HepG2 (cell line): ENCODE results near the gene APBA3. TPM values are rescaled to one million over a fixed set of nuclear protein-coding genes. Genes with fewer than 3 reads are reported as not detected.

Experiments
- AGO1 ChIP-seq: fragments of 200-400 bp; formaldehyde crosslinking; IDR thresholded peaks from 2 replicates; pipeline ENCODE4 v1.6.1; 2017; ENCODE audit warnings: mild to moderate bottlenecking, low read depth, low read length, moderate library complexity; ENCODE audit not compliant: poor library complexity, severe bottlenecking
- BORCS8-MEF2B ChIP-seq: sonication (generic); formaldehyde crosslinking; IDR thresholded peaks from 2 replicates; pipeline ENCODE4 v1.8.0; 2022; ENCODE audit warnings: mild to moderate bottlenecking, missing genetic modification reagents
- FOXO1 ChIP-seq: sonication (generic); formaldehyde crosslinking; IDR thresholded peaks from 2 replicates; pipeline ENCODE4 v1.4.0; 2020; ENCODE audit warnings: missing genetic modification reagents
- HNRNPK ChIP-seq: fragments of 200-400 bp; formaldehyde crosslinking; IDR thresholded peaks from 2 replicates; pipeline ENCODE4 v1.6.1; 2018; ENCODE audit warnings: low read length, low read depth, moderate library complexity, mild to moderate bottlenecking; ENCODE audit not compliant: poor library complexity, severe bottlenecking
- KDM5A ChIP-seq: fragments of 200-600 bp; sonication (generic); IDR thresholded peaks from 2 replicates; pipeline ENCODE4 v1.7.0; 2018; ENCODE audit warnings: antibody characterized with exemption, mild to moderate bottlenecking, low read length, borderline replicate concordance
- ZIK1 ChIP-seq: sonication (generic); formaldehyde crosslinking; IDR thresholded peaks from 2 replicates; pipeline ENCODE4 v1.5.0; 2020; ENCODE audit warnings: mild to moderate bottlenecking, low read depth, missing genetic modification reagents, borderline replicate concordance
- ZNF143 ChIP-seq: sonication (generic); formaldehyde crosslinking; IDR thresholded peaks from 2 replicates; pipeline ENCODE4 v1.4.0; 2020; ENCODE audit warnings: missing genetic modification reagents
- ZNF441 ChIP-seq: sonication (generic); formaldehyde crosslinking; IDR thresholded peaks from 2 replicates; pipeline ENCODE4 v1.7.0; 2021; ENCODE audit warnings: missing genetic modification reagents, borderline replicate concordance
- ZNF841 ChIP-seq: sonication (generic); formaldehyde crosslinking; IDR thresholded peaks from 2 replicates; pipeline ENCODE4 v1.8.1; 2023; ENCODE audit warnings: missing genetic modification reagents, borderline replicate concordance
- polyA plus RNA-seq, 8 experiments: library from polyadenylated mRNA; depleted of rRNA in 3 of 8; stranded (reverse) in 7 of 8; unstranded in 1 of 8; fragments of >200 nt; fragmentation: Illumina TruSeq in 4 of 8; extraction: Trizol in 4 of 8; gene quantifications; 2 replicates each; pipeline versions ENCODE4 v1.2.1 to v1.2.3, GENCODE V29; 2011 to 2016; ENCODE audit warnings: low read depth in 4 of 8, missing spikeins in 1 of 8, mixed read lengths in 1 of 8; ENCODE audit not compliant: insufficient read depth in 1 of 8
- total RNA-seq, 5 experiments: library from RNA; depleted of rRNA; stranded (reverse); fragments of >200 nt; fragmentation: Illumina TruSeq; extraction: Trizol; gene quantifications; 2 replicates each; pipeline ENCODE4 v1.2.3, GENCODE V29; 2016; ENCODE audit warnings: low read depth in 1 of 5
- TF ChIP-seq, protein P1 (sequence below): sonication (generic); formaldehyde crosslinking; IDR thresholded peaks from 2 replicates; pipeline ENCODE4 v1.4.0; 2020; ENCODE audit warnings: missing genetic modification reagents
- TF ChIP-seq, protein P2 (sequence below): sonication (generic); formaldehyde crosslinking; IDR thresholded peaks from 2 replicates; pipeline ENCODE4 v1.8.1; 2023; ENCODE audit warnings: missing genetic modification reagents, mild to moderate bottlenecking, borderline replicate concordance
- TF ChIP-seq, protein P3 (sequence below): sonication (generic); formaldehyde crosslinking; IDR thresholded peaks from 2 replicates; pipeline ENCODE4 v1.8.0; 2022; ENCODE audit warnings: mild to moderate bottlenecking, missing genetic modification reagents
- TF ChIP-seq, protein P4 (sequence below), 2 experiments: sonication (generic) in 1 of 2; formaldehyde crosslinking in 1 of 2; IDR thresholded peaks; 2 replicates each; pipeline versions ENCODE4 v1.6.1 to v1.9.0; 2014 to 2022; ENCODE audit warnings: antibody characterized with exemption in 1 of 2, borderline replicate concordance in 1 of 2, inconsistent platforms in 1 of 2, low read depth in 1 of 2, missing genetic modification reagents in 1 of 2

APBA3 gene
- total and polyA plus RNA-seq, 2 of the 13 experiments (the other 11 are each of a cell fraction or from before 2014, with no cell fraction given): 14.2 to 14.3 TPM

DNA sequence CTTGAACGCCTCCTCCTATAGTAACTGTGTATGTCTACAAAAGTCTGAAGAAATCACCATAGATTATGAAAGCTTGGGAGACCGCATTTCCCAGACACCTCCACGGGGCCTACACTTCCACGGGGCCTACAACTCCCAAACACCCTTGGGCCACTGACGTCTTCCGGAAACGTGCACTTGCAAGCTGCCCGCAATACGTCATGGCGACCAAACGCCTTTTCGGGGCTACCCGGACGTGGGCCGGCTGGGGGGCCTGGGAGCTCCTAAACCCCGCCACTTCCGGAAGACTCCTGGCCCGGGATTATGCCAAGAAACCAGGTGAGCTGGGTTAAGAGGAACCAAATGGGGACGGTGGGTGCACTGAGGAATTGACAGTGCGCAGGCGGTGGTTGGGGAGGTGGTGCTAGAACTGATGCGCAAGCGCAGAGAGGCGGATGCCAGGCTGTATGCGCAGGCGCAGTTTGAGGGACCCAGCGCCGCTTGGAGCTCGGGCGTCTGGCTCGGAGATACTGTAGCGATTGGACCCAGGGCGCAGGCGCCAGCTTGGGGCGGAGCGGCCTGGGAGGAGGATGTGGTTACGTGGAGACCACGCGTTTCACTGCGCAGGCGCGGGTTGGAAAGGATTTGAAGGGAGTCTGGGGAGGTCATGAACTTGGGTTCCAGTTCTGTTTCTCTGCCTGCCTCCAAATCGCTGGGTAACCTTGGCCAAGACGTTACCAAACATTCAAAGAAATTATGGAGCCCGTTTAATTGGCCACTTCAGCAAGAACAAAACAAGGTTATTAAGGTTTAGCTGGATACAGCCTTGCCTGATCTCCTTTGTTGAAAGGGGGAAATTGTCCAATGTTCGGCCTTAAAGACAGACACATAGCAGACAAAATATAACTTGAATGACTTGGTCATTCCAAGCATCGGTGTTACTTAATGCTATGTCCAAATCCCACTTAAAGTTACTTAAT lies 1.3 kb upstream of the APBA3 start, which contains the start of gene MRPL54 (continued):
- TF ChIP-seq, protein P1, sequence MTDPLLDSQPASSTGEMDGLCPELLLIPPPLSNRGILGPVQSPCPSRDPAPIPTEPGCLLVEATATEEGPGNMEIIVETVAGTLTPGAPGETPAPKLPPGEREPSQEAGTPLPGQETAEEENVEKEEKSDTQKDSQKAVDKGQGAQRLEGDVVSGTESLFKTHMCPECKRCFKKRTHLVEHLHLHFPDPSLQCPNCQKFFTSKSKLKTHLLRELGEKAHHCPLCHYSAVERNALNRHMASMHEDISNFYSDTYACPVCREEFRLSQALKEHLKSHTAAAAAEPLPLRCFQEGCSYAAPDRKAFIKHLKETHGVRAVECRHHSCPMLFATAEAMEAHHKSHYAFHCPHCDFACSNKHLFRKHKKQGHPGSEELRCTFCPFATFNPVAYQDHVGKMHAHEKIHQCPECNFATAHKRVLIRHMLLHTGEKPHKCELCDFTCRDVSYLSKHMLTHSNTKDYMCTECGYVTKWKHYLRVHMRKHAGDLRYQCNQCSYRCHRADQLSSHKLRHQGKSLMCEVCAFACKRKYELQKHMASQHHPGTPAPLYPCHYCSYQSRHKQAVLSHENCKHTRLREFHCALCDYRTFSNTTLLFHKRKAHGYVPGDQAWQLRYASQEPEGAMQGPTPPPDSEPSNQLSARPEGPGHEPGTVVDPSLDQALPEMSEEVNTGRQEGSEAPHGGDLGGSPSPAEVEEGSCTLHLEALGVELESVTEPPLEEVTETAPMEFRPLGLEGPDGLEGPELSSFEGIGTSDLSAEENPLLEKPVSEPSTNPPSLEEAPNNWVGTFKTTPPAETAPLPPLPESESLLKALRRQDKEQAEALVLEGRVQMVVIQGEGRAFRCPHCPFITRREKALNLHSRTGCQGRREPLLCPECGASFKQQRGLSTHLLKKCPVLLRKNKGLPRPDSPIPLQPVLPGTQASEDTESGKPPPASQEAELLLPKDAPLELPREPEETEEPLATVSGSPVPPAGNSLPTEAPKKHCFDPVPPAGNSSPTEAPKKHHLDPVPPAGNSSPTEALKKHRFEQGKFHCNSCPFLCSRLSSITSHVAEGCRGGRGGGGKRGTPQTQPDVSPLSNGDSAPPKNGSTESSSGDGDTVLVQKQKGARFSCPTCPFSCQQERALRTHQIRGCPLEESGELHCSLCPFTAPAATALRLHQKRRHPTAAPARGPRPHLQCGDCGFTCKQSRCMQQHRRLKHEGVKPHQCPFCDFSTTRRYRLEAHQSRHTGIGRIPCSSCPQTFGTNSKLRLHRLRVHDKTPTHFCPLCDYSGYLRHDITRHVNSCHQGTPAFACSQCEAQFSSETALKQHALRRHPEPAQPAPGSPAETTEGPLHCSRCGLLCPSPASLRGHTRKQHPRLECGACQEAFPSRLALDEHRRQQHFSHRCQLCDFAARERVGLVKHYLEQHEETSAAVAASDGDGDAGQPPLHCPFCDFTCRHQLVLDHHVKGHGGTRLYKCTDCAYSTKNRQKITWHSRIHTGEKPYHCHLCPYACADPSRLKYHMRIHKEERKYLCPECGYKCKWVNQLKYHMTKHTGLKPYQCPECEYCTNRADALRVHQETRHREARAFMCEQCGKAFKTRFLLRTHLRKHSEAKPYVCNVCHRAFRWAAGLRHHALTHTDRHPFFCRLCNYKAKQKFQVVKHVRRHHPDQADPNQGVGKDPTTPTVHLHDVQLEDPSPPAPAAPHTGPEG (CRISPR knock-in tag): no peak
- no peak for TF ChIP-seq AGO1
- TF ChIP-seq BORCS8-MEF2B: peak; percentile 84
- TF ChIP-seq, protein P2, sequence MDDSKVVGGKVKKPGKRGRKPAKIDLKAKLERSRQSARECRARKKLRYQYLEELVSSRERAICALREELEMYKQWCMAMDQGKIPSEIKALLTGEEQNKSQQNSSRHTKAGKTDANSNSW (CRISPR knock-in tag): peak; percentile 74; the same call in 1 of the 2 replicates
- TF ChIP-seq KDM5A: peak; percentile 84
- TF ChIP-seq ZNF841 (CRISPR knock-in tag): no peak
- TF ChIP-seq ZNF441 (CRISPR knock-in tag): peak; percentile 53; the same call in 1 of the 2 replicates
- TF ChIP-seq, protein P3, sequence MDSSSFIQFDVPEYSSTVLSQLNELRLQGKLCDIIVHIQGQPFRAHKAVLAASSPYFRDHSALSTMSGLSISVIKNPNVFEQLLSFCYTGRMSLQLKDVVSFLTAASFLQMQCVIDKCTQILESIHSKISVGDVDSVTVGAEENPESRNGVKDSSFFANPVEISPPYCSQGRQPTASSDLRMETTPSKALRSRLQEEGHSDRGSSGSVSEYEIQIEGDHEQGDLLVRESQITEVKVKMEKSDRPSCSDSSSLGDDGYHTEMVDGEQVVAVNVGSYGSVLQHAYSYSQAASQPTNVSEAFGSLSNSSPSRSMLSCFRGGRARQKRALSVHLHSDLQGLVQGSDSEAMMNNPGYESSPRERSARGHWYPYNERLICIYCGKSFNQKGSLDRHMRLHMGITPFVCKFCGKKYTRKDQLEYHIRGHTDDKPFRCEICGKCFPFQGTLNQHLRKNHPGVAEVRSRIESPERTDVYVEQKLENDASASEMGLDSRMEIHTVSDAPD (CRISPR knock-in tag): no peak; the same call in 1 of the 2 replicates
- TF ChIP-seq FOXO1: 0 out of 2 replicates have a peak, but pooled peaks have one; percentile 11
- no peak for TF ChIP-seq ZIK1 (CRISPR knock-in tag)
- peak; percentile 94 for TF ChIP-seq ZNF143 (CRISPR knock-in tag)
- TF ChIP-seq HNRNPK: no peak
- TF ChIP-seq, protein P4, sequence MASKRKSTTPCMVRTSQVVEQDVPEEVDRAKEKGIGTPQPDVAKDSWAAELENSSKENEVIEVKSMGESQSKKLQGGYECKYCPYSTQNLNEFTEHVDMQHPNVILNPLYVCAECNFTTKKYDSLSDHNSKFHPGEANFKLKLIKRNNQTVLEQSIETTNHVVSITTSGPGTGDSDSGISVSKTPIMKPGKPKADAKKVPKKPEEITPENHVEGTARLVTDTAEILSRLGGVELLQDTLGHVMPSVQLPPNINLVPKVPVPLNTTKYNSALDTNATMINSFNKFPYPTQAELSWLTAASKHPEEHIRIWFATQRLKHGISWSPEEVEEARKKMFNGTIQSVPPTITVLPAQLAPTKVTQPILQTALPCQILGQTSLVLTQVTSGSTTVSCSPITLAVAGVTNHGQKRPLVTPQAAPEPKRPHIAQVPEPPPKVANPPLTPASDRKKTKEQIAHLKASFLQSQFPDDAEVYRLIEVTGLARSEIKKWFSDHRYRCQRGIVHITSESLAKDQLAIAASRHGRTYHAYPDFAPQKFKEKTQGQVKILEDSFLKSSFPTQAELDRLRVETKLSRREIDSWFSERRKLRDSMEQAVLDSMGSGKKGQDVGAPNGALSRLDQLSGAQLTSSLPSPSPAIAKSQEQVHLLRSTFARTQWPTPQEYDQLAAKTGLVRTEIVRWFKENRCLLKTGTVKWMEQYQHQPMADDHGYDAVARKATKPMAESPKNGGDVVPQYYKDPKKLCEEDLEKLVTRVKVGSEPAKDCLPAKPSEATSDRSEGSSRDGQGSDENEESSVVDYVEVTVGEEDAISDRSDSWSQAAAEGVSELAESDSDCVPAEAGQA (IDR thresholded peaks at IDR 0.05; ENCODE audit: low read depth): peak; percentile 96
- TF ChIP-seq, protein P4 (CRISPR knock-in tag; IDR thresholded peaks at IDR 0.05; ENCODE audit: borderline replicate concordance): no peak
